NCI-H226 (cell line): ENCODE data around the gene MPPE1.
"Not testable (repeated sequence)": the region's sequence is repeated elsewhere in the genome, so short reads cannot be mapped to it uniquely, and the experiment has no call there.

Experiments used
- DNase-seq: peaks from one replicate; pipeline ENCODE4 v3.0.0-alpha.2; 2015

MPPE1 gene

DNA sequence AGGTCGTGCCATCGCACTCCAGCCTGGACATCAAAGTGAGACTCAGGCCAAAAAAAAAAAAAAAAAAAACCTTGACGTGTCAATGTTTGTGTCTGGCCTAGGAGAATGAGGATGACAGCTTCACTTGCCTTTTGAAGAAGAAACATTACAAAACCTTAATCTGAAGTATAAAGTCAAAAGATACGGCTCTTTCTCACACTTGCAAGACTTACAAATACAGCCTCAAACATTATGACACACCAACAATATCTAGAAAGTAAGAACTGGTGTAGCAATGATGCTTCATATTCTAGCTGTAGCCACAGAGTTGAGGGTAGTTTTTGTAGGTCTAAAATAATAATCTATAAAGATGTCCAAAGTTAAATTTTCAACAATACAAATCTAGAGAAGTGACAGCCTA, 25.5 kb downstream of the MPPE1 start:
- DNase-seq = no peak

DNA sequence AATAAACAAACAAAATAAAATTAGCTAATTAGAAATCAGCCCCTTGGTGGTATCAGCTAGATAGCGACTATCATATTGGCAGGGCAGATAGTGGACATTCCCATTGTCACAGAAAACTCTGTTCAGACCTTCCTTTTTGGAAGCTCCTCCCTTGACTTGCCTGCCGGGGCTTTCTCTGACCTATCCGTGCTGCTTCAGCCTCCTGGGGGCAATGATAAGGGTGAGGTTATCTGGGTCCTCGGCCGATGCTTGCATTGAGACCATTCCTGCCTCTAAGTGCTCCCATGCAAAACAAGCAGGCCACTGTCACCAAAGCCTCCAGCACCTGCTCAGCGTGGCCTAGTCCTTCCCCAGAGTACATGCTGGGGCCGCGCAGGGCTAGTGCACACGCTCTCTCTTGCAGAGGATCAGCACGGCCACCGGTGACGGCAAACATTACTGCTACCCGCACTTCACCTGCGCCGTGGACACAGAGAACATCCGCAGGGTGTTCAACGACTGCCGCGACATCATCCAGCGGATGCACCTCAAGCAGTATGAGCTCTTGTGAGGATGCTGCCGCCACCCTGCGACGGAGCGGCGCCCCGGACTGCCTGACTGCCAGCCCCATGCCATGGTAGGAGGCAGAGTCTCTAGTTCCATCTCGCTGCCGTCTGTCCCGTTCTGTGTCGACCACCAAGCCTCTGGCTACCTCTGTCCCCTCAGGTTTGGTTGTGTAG, 27.4 kb downstream of the MPPE1 start:
- DNase-seq = no peak

DNA sequence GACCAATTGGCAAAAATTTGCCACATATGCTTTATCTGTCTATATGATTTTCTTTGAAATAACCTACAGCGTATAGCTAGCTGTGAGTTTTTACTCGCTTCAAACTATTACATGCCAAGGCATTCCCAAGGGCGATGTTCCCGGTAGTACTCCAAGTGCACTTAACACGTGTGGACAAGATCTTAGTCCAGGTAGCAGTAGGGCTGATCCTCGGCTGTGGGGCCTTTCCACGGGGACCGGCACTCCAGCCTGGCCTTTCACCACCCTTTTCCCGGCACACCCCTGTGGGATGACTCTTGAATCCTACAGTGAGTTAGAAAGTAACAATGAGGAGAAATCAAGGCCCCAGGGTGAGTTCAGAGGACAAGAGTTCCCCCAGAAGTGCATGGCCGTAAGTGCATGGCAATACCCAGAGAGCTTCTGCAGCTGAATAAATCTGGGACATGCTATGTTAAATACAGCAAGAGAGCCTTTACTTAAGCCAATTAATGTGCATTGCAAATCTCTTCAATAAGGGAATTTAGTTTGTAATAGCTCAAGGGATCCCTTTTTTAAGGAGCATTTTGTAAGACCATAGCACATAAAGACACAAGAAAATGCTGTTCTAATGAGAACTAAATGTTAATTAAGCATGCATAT, 30.5 kb downstream of the MPPE1 start:
- no peak for DNase-seq

DNA sequence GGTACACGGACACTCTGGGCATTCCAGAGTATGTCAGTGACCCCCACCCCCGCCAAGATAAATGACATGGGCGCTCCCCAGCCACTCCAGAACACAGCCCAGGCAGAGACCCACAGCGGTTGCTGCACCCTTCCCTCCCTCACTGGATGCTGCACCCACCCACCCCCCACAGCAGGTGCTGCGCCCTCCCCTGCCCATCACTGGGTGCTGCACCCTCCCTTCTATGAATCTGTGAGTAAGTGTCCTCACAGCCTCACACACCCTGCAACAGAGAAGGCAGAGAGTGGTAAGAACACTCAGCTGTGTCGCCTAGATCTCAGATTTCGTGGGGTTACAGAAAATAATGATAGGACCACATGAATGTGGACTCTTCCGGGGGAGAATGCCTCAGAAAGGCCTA, 33.4 kb downstream of the MPPE1 start:
- DNase-seq = no peak

DNA sequence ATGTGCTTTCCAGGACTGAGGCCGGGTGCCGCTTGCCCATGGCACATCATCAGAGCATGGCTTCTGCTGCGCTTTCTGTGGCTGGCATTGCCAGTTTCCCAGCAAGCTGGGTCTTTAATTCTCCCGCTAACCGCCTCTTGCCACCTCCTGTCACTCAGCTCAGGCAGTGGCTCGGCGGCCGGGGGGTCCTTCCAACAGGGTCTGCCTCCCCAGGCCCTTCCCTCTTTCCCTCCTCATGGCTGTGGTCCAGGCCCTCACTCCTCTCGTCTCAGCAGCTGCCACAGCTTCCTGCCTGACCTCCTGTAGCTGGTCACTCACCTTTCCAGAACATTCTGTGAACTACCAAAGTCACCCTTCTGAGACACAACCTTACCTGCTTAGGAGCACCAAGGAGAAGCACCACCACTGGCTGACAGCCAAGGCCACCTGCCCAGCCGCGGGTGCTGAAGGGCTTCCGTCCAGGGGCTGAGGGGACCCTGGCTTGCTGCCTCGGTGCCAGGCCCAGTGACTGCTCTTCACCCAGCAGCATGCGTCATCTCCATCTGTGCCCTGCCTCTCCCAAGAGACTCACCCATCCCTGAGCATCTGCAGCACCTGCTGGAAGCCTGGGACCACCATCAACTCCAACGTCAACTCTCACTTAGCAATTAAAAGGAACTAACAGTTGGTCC, 34.3 kb downstream of the MPPE1 start:
- DNase-seq = no peak

DNA sequence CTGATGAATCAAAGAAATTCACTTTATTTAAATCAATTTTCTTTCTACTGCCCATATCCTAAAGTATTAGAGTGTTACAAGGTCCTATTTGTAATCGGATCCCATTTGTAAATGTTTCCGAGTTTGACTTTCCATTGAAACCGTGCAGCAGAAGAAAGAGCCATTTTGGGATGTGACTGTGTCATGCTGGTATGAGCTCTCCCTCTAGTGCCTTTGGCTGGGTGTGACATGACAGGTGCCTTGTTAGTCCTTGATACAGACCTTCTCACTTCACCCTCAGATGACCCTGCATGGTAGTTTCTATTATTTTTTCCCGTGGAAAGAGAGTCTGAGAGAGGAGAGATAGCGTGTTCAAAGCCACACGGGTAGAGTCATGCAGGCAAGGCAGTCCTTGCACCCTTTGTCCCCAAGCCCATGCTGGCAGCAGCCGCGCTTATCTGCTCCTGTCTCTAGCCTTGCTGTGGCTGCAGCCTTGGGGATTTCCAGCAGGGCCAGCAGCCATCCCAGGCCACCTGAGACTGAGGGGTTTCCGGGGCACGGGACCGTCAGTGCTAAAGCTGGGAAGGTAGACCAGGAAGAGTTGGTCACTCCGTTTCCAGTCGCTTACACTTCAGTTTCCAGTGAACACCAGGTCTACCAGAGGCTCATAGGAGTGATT, 35.5 kb downstream of the MPPE1 start:
- no peak for DNase-seq

DNA sequence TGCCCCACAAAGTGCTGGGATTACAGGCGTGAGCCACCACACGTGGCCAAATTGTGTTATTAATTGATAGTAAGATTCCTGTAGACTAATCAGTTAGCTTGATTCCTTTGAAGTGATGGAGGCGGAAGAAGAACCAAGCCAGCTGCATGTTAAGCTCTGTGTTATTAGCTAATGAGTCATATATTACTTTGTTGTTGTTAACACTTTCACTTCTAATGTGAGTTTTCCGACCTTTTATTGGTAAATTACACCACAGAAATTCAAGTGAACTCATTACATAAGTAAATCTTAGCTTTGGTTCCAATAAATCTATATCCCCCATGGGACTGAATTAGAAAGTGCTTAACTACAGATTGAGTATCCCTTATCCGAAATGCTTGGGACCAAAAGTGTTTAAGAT, 36.6 kb downstream of the MPPE1 start:
- DNase-seq = no peak

DNA sequence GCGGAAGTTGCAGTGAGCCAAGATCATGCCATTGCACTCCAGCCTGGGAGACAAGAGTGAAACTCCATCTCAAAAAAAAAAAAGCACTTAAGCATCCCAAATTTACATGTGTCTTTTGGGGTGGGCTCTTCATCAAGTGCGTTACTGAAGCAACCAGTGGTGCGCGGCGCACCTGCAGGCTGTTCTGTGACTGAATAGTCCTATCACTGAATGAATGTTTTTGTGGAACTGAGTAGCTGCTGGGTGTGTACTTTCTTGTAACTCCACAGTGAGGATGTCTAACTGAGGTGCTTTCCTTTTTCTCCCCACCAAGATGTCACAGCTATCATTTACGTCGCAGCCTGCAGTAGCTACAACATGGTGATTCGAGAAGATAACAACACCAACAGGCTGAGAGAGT, 39.9 kb downstream of the MPPE1 start:
- no peak for DNase-seq

DNA sequence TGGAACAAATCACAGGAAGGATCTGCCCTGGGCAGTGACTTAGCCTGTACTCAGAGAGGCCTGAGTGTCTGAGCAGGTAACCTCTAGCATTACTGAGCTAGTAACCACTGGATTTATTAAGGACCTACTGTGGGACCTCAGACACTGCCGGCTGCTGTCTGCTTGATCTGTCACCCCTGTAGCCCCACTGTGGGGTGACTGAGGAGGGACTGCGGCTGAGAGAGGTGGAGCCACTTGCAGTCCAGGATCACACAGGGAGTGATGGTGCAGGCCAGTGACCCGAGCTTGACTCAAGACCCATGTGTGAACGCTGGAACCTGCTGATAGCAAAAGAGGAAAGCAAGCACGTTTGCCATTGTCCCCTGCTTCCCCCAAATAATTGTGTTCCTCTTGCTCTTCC, 41.4 kb downstream of the MPPE1 start:
- DNase-seq = no peak

DNA sequence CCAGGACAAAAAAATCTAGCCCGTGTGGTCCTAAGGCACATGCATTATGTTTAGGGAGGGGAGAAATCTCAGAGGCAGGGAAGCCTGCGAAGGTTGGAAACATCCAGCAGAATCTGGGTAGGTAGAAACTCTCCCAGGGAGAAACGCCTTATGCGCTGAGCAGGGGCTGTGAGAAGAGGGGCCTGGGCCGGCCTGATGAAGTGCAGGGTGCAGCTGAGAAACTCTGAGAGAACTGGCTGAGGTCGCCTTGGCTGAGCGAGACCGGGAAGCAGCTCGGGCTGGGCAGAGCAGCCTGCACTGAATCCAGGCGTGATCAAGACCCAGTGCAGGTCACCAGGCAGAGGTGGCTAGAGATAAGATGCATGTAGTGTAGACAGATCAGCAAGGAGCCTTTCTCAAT, 41.8 kb downstream of the MPPE1 start:
- no peak for DNase-seq

DNA sequence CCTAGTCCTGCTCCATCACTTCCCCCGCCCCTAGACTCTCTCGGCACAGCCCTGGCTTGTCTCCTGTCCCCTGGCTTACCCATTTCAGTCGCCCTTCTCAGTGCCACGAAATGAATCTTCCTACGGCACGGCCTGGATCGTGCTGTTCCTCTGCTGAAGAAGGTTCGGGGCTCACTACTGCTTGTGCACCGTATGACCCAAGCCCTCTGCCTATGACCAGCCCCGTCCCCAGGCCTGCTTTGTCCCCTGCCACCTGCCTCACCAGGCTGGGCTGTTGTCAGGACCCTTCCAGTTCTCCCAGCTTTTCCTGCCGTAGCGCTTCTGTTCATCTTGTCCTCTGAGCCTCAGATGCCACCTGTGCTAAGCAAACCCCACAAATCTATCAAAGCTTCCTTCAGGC, 43.0 kb downstream of the MPPE1 start:
- DNase-seq = no peak

DNA sequence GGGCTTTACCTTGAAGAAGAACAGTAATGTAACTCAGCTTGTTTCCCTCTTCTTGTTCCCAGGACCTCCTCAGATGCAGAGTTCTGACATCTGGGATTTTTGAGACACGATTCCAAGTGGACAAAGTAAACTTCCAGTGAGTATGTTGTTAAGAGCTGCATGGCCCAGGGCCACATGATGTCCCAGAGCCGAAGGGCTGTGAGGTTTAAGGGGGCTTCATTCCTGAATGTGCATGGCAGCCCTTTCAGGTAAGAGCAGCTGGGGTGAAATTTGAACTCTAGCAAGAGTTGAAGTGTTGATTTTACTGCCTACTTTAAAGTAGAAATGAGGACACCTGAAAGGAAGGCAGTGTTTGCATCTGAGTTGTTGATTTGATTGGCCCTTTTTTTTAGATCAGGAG, 43.6 kb downstream of the MPPE1 start:
- DNase-seq = no peak

DNA sequence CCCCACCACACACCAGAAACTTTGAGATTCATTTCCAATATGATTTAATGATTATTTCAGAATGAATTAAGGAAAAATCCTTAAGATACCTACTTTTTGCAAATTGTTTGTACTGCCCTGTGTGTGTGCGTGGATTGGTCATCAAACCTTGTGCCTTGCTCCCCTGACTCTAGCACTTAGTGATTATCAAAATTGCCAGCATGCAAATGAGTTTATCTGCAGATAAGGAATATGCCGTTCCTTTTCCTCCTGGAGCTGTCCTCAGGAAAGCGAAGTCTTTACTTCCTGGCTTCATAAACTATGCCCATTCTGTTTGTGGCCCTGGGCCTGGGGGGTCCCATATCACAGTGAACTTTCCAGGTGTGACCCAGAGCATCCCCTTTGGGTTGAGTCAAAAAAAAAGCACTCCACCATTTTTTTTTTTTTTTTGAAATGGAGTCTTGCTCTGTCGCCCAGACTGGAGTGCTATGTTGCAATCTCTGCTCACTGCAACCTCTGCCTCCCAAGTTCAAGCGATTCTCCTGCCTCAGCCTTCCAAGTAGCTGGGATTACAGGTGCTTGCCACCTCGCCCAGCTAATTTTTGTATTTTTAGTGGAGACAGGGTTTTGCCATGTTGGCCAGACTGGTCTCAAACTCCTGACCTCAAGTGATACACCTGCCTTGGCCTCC, 45.5 kb downstream of the MPPE1 start:
- DNase-seq = no peak

DNA sequence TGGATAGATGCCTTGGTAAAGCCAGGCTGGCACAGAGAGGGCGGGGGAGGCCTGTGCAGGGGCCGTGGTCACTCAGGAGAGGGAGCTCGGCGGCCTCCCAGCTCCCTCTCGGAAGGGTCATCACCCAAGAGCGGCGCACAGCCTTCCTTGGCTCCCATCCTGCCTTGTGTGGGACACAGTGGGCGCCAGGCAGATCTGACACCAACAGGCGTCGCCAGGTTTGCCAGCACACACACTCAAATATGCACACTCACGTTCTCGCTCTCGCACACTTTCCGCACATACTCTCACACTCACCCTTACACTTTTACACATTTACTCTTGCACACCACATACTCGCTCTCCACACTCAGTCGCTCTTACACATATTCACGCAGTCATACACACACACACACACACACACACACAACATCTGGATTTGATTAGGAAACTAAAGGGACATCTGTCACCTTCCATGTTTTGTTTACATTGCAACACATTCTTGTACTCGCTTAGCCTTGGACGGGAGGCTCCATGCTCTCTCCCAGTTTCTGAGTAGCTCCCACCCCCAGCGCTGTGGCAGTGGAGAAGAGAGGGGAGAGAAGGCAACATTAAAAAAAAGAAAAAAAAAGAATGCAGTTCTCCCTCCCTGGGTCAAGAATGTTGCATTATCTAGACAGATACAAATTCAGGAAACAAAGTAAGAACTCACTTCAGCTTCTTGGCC, 46.4 kb downstream of the MPPE1 start:
- no peak for DNase-seq

DNA sequence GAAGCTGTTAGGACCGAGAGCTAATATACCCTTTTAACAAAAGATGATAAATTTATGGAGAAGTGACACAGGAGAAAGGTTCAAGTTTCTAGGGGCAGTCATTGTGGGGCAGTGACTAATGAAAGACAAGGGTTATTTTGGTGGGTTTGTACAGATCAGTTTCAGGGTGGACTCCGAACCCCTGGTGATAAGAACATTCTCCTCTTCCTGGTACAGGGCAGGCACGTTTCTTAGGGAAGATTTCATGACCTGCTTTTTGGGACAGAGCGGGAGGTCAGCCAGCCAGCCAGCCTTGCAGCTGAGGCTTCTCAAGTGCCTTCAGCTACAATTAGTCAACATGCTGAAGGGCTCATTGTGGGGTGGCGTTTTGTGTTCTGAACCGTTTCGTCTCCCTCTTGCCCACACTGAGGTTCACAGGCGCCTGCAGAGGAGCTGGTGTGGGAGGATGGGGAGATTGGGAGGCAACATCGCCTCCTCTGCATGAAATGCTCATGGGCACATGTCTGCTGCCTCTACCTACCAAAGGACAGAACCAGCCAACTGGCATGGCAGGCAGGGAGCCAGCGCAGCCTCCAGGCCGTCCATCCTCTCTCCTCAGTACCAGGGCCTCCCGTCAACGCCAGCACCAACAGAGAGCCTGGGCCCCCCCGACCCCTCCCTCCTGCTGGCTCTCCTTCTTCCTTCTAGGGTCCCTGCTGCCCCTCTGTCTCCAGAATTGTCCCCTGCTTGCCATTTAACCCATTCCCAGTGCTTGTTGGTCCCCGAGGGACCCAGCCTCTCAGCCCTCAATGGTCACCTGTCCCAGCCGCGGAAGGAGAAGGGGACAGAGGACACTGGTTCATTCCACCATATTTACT, 47.3 kb downstream of the MPPE1 start:
- no peak for DNase-seq

DNA sequence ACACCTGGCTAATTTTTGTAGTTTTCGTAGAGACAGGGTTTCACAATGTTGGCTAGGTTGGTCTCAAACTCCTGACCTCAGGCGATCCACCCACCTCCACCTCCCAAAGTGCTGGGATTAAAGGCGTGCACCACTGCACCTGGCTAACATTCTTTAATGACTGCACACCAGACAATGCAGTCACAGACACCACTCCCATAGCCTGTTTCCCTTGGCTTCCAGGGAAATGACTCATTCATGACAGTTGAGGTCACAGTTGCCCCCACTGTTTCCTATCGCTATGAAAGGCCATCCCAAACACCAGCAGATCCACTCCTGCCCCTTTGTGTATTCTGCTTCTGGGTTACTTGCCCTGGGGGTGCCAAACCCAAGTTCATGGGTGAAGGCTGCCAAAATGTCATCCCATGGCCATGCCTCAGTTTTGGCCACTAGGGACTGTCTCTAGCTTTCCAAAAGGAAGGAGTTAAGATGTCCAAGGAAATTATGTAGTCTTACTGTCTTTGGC, 48.2 kb downstream of the MPPE1 start:
- peak; percentile 80 for DNase-seq

DNA sequence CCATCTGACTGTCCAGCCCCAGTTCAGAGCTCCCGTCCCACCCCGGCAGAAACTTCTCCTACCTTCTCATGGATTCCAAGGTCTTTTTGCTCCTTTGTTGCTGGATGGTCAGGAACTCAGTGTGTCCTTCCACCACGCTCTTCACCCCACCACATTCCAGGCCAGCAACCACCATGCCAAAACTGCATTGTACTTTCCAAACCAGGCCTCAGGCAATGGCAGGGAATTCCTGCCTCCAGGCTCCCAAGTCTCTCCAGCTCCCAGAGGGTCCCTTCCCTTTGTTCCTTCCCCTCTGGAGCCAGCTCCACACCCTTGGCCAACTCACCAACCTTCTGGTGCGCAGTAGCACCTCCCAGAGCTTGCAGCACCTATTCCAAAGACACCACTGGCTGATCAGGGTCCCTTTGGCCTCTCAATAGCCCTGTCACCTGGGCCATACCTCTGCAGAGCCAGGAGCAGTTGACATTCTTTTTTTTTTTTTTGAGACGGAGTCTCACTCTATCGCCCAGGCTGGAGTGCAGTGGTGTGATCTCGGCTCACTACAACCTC, 48.8 kb downstream of the MPPE1 start:
- peak; percentile 10 for DNase-seq

DNA sequence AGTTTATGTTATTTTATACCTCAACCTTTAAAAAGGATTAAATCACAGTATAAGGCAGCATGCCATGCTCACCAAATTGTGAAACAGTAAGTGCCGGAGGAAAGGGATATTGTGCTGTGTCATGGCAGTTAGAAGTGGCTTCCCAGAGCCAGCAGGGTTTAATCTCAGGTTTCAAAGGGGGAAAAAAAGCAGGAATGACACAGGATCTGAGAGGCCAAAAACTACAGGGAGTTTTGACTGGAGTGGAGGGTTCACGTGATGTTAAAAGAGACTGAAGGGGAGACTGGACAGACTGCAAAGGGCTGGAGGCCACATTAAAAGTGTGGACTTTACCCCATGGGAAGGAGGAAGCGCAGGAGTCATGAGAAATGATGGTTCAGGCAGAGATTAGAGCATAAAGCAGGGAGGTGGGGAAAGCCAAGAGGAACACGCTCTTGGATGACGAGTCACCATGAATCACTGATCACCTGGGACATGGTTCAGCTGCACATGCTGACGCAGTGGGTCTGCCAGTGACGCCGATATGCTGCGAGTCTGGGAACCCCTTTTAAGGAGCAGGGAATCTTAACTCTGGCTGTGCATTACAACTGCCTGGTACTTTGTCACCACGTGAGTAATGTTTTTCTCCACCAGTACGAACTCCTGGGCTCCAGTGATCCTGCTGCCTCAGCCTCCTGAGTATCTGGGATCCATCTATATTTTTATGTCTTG, 50.8 kb downstream of the MPPE1 start:
- peak; percentile 95 for DNase-seq

DNA sequence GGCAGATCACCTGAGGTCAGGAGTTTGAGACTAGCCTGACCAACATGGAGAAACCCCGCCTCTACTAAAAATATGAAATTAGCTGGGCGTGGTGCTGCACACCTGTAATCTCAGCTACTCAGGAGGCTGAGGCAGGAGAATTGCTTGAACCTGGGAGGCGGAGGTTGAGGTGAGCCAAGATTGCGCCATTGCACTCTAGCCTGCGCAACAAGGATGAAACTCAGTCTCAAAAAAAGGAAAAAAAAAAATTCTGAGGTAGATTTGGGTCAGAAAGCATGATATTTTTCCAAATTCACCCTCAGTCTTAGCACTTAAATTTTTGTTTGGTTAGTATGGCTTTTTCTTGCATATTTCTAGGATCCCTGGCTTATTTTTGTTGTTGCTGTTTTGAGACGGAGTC, 53.6 kb downstream of the MPPE1 start:
- not testable (repeated sequence) for DNase-seq

DNA sequence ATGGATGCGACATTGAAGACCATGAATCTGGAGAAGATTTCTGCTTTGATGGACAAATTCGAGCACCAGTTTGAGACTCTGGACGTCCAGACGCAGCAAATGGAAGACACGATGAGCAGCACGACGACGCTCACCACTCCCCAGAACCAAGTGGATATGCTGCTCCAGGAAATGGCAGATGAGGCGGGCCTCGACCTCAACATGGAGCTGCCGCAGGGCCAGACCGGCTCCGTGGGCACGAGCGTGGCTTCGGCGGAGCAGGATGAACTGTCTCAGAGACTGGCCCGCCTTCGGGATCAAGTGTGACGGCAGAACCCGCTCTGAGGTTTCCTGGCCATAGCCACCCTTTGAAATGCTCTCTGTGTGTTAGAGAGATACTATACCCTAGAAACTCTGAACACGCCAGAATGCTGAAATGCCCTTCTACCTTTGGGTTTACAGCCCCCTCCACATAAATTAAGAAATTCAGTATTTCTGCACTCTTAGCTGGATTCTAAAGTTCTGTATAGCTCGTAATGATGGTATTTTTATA, 56.2 kb downstream of the MPPE1 start:
- DNase-seq = no peak
